Measurements from ENCODE around the gene LSP1. TPM values are rescaled to one million over a fixed set of nuclear protein-coding genes. Genes with fewer than 3 reads are reported as not detected.

Gene LSP1
- total and polyA plus RNA-seq, 2 experiments from 2014 or later = 29.9 to 47.0 TPM

GRCh38 chr11:1863352-1864216, 10.7 kb downstream of the LSP1 start:
- DNase-seq (ENCODE audit: low spot score) = peak; percentile 64
- no peak overlapping the region for H3K4me3 ChIP-seq
- H3K4me1 ChIP-seq (ENCODE audit: insufficient read depth) = peaks cover 18% of the 10 kb centered on the region
- H2AFZ ChIP-seq = no peak overlapping the region
- H3K27ac ChIP-seq = peak overlapping the region; percentile 77
- peak overlapping the region; percentile 58 for H3K4me2 ChIP-seq
- WGBS (ENCODE audit: low lambda C conversion rate, missing lambda C conversion rate) = 52% methylated on average over 23 of the region's 27 CpGs
- no peak for TF ChIP-seq CTCF (IDR thresholded peaks at IDR 0.05; ENCODE audit: poor library complexity)
- no peak for TF ChIP-seq EZH2phosphoT487 (IDR thresholded peaks at IDR 0.05; ENCODE audit: low read depth, severe bottlenecking, unreplicated experiment)
- no peak for TF ChIP-seq EZH2 (IDR thresholded peaks at IDR 0.05; ENCODE audit: borderline replicate concordance)
- H4K20me1 ChIP-seq (ENCODE audit: insufficient read depth, poor library complexity, severe bottlenecking) = no peaks in the 10 kb centered on the region
- H3K36me3 ChIP-seq (replicated peaks; ENCODE audit: insufficient read depth, low read depth) = no peaks in the 10 kb centered on the region
- H3K79me2 ChIP-seq = no peaks in the 10 kb centered on the region
- no peaks in the 10 kb centered on the region for H3K9me2 ChIP-seq (replicated peaks; ENCODE audit: insufficient read depth)
- no peaks in the 10 kb centered on the region for H3K9me3 ChIP-seq (ENCODE audit: low read depth)
- H3K27me3 ChIP-seq = no peaks in the 10 kb centered on the region

- TF ChIP-seq EZH2 (IDR thresholded peaks at IDR 0.05; ENCODE audit: borderline replicate concordance) = no peak
- TF ChIP-seq EZH2phosphoT487 (IDR thresholded peaks at IDR 0.05; ENCODE audit: low read depth, severe bottlenecking, unreplicated experiment) = no peak
- TF ChIP-seq CTCF (IDR thresholded peaks at IDR 0.05; ENCODE audit: poor library complexity) = no peak
- no peaks in the 10 kb centered on the region for H3K9me2 ChIP-seq (replicated peaks; ENCODE audit: insufficient read depth)
- no peak for DNase-seq (ENCODE audit: low spot score)
- H3K79me2 ChIP-seq = no peaks in the 10 kb centered on the region
- WGBS (ENCODE audit: low lambda C conversion rate, missing lambda C conversion rate) = 76% methylated on average over 8 of the region's 18 CpGs
- peaks cover 18% of the 10 kb centered on the region for H3K4me1 ChIP-seq (ENCODE audit: insufficient read depth)
- peak overlapping the region; percentile 58 for H3K4me2 ChIP-seq
- H3K27me3 ChIP-seq = no peaks in the 10 kb centered on the region
- no peaks in the 10 kb centered on the region for H3K9me3 ChIP-seq (ENCODE audit: low read depth)
- no peaks in the 10 kb centered on the region for H3K36me3 ChIP-seq (replicated peaks; ENCODE audit: insufficient read depth, low read depth)
- H2AFZ ChIP-seq = no peak overlapping the region
- no peak overlapping the region for H3K4me3 ChIP-seq
- H4K20me1 ChIP-seq (ENCODE audit: insufficient read depth, poor library complexity, severe bottlenecking) = no peaks in the 10 kb centered on the region
- H3K27ac ChIP-seq = peak overlapping the region; percentile 77
These were observed 11.3 kb downstream of the LSP1 start for GRCh38 chr11:1864231-1864630.

- TF ChIP-seq CTCF (IDR thresholded peaks at IDR 0.05; ENCODE audit: poor library complexity) (no peak), EZH2phosphoT487 (IDR thresholded peaks at IDR 0.05; ENCODE audit: low read depth, severe bottlenecking, unreplicated experiment) (no peak), EZH2 (IDR thresholded peaks at IDR 0.05; ENCODE audit: borderline replicate concordance) (no peak)
- DNase-seq (ENCODE audit: low spot score) = no peak
- Histone ChIP-seq H4K20me1 (ENCODE audit: insufficient read depth, poor library complexity, severe bottlenecking) (no peaks in the 10 kb centered on the region), H3K9me3 (ENCODE audit: low read depth) (no peaks in the 10 kb centered on the region), H3K4me1 (ENCODE audit: insufficient read depth) (peaks cover 18% of the 10 kb centered on the region), H3K4me3 (no peak overlapping the region), H3K4me2 (peak overlapping the region; percentile 58), H3K79me2 (no peaks in the 10 kb centered on the region), H3K27ac (peak overlapping the region; percentile 77), H3K9me2 (replicated peaks; ENCODE audit: insufficient read depth) (no peaks in the 10 kb centered on the region), H2AFZ (no peak overlapping the region), H3K36me3 (replicated peaks; ENCODE audit: insufficient read depth, low read depth) (no peaks in the 10 kb centered on the region), H3K27me3 (no peaks in the 10 kb centered on the region)
- WGBS (ENCODE audit: low lambda C conversion rate, missing lambda C conversion rate) = 89% methylated on average over 30 of the region's 30 CpGs
These were observed 12.2 kb downstream of the LSP1 start for GRCh38 chr11:1864831-1865665.
